ENCODE data around the gene LMNTD2.

DNA sequence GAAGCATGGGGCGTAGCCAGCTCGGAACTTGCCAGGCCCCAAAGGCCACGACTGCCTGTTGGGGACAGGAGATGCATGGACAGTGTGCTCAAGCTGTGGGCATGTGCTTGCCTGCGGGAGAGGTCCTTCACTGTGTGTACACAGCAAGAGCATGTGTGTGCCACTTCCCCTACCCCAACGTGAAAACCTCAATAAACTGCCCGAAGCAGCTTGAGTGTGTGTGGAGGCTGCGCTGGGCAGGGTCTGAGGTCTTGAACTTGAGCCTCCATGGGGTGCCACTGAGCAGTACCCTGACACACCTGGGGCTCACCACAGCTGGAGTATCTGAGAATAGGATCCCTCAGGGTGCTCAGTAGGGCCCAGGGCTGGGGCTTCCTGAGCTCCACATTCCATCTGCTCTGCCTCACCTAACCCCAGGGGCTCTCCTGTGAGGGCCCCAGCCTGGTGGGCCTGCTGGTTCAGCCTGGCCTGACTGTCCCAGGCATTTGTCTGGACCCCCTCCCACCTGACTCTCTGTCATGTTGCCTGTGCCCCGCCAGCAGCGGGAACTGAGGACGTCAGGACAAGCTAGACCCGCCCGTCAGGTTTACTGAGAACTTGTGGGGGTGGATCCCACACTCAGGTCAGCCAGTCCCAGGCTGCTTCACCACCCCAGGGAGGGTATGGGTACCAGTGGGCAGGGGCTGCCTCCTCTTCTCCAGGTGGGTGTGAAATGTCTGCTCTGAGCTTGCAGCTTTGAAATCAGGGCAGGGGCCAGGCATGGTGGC lies 3.5 kb upstream of the LMNTD2 start:
- TF ChIP-seq, protein P1, sequence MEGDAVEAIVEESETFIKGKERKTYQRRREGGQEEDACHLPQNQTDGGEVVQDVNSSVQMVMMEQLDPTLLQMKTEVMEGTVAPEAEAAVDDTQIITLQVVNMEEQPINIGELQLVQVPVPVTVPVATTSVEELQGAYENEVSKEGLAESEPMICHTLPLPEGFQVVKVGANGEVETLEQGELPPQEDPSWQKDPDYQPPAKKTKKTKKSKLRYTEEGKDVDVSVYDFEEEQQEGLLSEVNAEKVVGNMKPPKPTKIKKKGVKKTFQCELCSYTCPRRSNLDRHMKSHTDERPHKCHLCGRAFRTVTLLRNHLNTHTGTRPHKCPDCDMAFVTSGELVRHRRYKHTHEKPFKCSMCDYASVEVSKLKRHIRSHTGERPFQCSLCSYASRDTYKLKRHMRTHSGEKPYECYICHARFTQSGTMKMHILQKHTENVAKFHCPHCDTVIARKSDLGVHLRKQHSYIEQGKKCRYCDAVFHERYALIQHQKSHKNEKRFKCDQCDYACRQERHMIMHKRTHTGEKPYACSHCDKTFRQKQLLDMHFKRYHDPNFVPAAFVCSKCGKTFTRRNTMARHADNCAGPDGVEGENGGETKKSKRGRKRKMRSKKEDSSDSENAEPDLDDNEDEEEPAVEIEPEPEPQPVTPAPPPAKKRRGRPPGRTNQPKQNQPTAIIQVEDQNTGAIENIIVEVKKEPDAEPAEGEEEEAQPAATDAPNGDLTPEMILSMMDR (IDR thresholded peaks at IDR 0.05) = no peak
- TF ChIP-seq ZFX (IDR thresholded peaks at IDR 0.05; ENCODE audit: borderline replicate concordance) = no peak
